Brain microvascular endothelial cell (primary cell): Measurements from ENCODE around the gene CD58.

ENCODE experiments used
- DNase-seq: peaks from one replicate; pipeline ENCODE4 v3.0.0-alpha.2; 2020
- H3K27ac ChIP-seq: fragments of 250-450 bp; sonication (Bioruptor Pico); 2 replicates; pipeline ENCODE4 v1.5.1; 2020; ENCODE audit warnings: mild to moderate bottlenecking, moderate library complexity
- H3K27me3 ChIP-seq: fragments of 250-450 bp; sonication (Bioruptor Pico); replicated peaks from 2 replicates; pipeline ENCODE4 v1.5.1; 2020; ENCODE audit warnings: mild to moderate bottlenecking
- H3K36me3 ChIP-seq: fragments of 250-450 bp; sonication (Bioruptor Pico); replicated peaks from 2 replicates; pipeline ENCODE4 v1.5.1; 2020; ENCODE audit warnings: mild to moderate bottlenecking
- H3K4me3 ChIP-seq: 2 replicates; pipeline ENCODE4 v1.5.1; 2011; ENCODE audit warnings: low read depth, mild to moderate bottlenecking, control low read depth, low read length, moderate library complexity
- CTCF ChIP-seq: IDR thresholded peaks from 2 replicates; pipeline ENCODE4 v1.5.1; 2011; ENCODE audit warnings: low read depth, mild to moderate bottlenecking, moderate library complexity, low read length, control low read depth, inconsistent platforms; ENCODE audit errors: missing control alignments
- in situ Hi-C: cut with HindIII; loops from 2 replicates; pipeline ENCODE4 v1.10.0; 2017; ENCODE audit warnings: low sequenced_read_pairs, low pct_ligation_motif_present

CD58 gene

GRCh38 chr1:116528329-116529083 lies 42.3 kb downstream of the CD58 start:
- Histone ChIP-seq H3K36me3 (no peaks in the 10 kb centered on the region), H3K27me3 (no peaks in the 10 kb centered on the region), H3K4me3 (no peak overlapping the region), H3K27ac (no peak overlapping the region)
- in situ Hi-C loops = no loop called here
- TF ChIP-seq CTCF = no peak
- no peak for DNase-seq

GRCh38 chr1:116525440-116525839 lies 45.4 kb downstream of the CD58 start:
- no peak overlapping the region for H3K27ac ChIP-seq
- in situ Hi-C loops = no loop called here
- TF ChIP-seq CTCF = no peak
- H3K36me3 ChIP-seq = no peaks in the 10 kb centered on the region
- no peaks in the 10 kb centered on the region for H3K27me3 ChIP-seq
- no peak for DNase-seq
- no peak overlapping the region for H3K4me3 ChIP-seq

GRCh38 chr1:116521186-116521585 lies 49.6 kb downstream of the CD58 start:
- H3K4me3 ChIP-seq = no peak overlapping the region
- H3K27ac ChIP-seq = no peak overlapping the region
- TF ChIP-seq CTCF = no peak
- H3K27me3 ChIP-seq = no peaks in the 10 kb centered on the region
- peak; percentile 22 for DNase-seq
- H3K36me3 ChIP-seq = no peaks in the 10 kb centered on the region
- in situ Hi-C loops = no loop called here

GRCh38 chr1:116518400-116518799 lies 52.4 kb downstream of the CD58 start:
- H3K27me3 ChIP-seq = no peaks in the 10 kb centered on the region
- no peak overlapping the region for H3K4me3 ChIP-seq
- H3K27ac ChIP-seq = no peak overlapping the region
- no peak for DNase-seq
- no peaks in the 10 kb centered on the region for H3K36me3 ChIP-seq
- in situ Hi-C loops = no loop called here
- TF ChIP-seq CTCF = no peak

- no peak overlapping the region for H3K27ac ChIP-seq
Measured at GRCh38 chr1:116516631-116517030, 54.2 kb downstream of the CD58 start.

More at GRCh38 chr1:116516631-116517030, 54.2 kb downstream of the CD58 start:
- no peak for TF ChIP-seq CTCF
- H3K36me3 ChIP-seq = no peaks in the 10 kb centered on the region
- H3K4me3 ChIP-seq = no peak overlapping the region
- no peak for DNase-seq
- H3K27me3 ChIP-seq = no peaks in the 10 kb centered on the region
- in situ Hi-C loops = no loop called here
